GM15510 (cell line): ENCODE measurements around the gene LRRC15.

Experiments
- POLR2A ChIP-seq: IDR thresholded peaks from 3 replicates; pipeline ENCODE4 v1.6.1; 2011; ENCODE audit warnings: borderline replicate concordance; ENCODE audit not compliant: insufficient read length; ENCODE audit errors: extremely low read depth

LRRC15 gene

GRCh38 chr3:194313560-194314387 is 55.8 kb downstream of the LRRC15 start:
- no peak for TF ChIP-seq POLR2A

DNA sequence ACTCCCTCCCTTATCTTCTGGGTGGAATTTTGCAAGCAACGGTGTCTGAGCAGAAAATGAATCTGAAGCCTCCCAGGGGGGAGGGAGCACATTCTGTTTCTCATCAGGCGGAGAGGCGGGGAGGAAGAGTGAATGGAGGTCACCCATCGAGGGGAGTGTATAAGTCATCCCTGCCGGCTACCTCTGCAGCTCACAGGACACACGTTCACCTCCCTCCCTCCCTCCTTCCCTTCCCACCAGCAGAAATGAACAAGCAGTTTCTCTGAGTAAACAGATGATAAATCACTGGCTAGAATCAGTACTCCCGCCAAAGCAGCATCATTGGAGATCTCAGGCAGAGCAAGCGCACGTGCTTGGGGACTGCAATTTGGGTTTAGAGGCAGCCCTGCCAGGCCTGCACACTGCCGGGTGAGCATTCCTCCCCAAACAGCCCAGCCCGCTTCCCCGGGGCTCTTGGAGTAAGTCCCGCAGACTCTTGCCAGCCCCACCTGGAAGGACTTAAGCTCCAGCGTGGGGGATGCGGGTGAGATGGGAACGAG is 56.7 kb downstream of the LRRC15 start:
- TF ChIP-seq POLR2A = no peak

DNA sequence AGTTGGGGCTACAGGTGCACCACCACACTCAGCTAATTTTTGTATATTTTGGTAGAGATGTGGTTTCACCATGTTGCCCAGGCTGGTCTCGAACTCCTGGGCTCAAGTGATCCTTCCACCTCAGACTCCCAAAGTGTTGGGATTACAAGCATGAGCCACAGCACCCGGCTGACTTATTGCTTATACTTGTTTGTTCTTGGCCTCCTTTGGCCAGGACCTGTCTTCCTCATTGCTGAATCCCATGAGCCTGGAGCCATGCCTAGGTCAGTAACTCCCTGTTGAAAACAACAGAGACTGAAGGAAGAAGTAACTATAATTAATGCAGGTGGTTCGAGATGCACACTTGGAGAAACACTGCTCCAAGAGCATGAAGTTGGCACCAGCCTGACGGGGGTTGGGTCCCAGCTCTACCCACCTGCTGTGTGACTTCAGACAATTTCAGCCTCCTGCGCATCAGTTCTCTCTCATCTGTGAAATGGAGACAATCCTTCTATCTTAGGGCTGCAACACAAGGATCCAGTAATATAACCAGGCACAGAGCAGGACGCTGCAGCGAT is 57.3 kb downstream of the LRRC15 start:
- no peak for TF ChIP-seq POLR2A

DNA sequence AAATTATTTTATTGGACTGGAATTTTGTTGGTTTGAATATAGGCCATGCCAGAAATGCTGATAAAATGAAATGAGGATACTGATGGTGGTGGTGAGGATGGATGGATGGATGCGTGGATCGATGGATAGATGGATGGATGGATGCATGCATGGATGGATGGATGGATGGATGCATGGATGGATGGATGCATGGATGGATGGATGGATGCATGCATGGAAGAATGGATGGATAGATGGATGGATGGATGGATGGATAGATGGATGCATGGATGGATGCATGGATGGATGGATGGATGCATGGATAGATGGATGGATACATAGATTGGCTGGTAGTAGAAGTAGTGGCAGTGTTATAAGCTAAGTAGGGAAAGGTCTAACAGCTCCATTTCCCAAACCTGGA is 58.5 kb downstream of the LRRC15 start:
- TF ChIP-seq POLR2A = no peak

DNA sequence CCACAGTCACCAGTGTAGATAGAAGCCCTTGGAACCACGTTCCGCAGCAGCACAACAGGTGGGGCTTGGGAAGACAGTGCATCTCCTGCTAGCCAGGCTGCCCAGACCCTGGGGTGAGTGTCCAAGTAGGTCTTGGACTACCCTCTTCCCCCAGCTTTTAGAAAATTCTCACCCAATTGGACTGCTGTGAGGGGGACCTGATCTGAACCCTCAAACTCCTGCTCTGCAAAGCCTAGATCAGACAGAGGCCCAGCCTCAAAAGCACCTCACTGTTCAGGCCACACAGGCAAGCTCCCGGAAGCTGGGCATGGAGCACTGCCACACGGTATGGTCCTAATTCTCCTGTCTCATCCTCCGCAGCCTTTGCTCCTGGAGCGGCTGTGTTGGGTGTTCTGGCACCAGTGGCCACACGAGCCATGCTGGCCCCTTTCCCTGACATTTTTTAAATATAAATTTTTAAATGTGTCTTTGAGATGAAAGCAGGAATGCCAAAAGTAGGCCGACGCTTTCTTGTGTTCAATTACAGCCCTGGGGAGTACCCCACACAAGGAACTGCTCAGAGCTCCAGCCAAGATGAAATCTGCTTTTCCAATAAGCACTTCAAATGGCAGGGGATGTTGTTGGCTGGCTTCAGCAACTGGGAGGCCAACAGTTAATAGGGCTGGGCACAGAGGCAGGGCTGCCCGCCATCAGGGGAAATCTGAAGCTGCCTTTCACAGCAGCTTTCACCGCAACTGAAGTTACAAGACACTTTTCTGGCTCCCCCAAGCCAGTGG is 59.3 kb downstream of the LRRC15 start:
- no peak for TF ChIP-seq POLR2A

DNA sequence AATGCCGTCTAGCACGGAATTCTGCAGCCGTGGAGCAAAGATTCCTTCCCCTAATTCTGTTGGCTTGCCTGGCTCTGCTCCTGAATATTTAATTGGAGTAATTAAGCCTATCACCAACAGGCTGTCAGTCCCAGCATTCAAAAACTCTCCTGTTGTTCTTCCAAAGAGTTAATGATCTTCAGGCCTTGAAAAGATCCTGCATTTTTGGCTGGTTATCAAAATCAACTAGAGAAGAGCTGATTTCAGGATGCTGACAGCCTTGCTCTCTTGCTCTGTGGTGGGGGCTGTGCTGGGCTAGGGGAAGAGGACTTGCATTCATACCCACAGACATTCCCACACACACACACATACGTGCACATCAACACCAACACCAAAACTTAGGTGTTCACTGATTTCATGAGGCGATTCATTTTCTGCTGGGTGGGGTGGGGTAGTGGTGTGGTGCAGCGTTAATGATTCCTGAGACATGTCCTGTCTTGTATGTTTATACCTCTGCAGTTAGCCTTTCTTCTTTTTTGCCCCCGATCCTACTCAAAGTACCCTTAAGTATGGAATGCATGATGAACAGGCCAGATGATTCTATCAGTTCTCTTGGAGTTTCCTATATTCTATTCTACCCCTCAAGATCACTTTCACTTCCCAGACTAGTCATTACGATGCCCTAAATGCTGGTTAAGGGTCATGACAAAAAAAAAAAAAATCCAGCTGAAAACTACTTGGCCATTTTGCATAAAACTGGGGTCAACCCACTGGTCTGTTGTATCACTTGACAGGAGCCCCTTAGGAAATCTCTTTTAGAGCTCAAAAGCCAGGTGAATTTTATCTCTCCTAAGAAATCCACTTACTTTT is 60.7 kb downstream of the LRRC15 start:
- TF ChIP-seq POLR2A = no peak

DNA sequence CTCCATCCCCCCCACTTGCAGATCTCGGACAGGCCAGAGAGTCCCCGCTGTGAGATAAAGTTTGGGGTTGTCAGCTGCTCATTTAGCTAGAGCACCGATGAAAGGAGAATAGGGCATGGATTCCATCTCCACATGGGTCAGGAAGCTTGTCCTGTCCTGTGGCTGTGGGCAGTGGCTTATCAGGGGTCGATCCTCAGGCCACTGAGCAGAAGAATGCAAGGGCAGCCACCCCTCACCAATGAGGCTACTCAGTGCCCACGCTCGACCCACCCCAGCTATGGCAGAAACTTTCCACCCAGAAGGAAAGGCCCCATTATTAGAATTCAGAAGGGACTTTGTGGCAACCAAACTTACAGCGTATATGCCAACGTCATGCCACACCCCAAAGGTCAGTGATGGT is 61.7 kb downstream of the LRRC15 start:
- TF ChIP-seq POLR2A = no peak

DNA sequence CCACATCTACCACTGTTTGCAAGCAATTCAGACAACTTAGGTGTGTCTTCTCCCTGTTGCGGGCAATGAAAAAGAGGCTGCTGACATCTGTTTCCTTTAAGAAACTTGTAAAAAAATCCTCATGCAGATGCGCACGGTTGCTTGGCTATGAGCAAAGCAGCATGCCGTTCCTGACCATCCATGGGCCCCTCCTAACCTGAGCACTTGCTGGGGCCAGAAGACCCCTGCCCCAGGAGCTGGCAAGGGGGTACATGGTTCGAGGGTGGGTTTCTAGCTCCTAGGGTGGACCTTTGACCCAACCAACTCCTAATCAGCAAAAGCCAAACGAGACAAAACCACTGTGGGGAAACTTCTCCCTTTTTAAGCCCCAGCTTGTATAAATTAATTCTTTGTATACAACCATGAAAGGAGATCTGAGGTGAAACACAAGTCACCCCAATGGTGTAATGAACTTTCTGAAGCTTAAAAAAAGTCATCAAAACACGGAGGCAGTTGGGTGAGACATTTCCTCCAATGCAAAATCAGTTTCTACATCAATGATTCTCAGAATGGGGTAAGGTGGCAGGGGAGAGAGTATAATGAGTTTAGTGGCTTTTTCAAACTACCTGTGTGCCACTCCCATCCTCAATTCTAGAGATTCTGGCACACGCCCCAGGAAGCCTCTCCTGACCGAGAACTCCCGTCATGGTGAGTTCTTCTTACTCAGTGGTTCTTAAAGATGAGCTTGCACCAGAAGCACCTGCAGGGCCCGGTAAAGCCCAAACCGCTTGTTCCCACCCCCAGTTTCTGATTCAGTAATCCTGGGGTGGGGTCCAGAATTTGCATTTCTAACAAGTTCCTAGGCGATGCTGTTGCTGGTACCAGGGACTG is 62.5 kb downstream of the LRRC15 start:
- no peak for TF ChIP-seq POLR2A

GRCh38 chr3:194306109-194306686 is 63.3 kb downstream of the LRRC15 start:
- peak; percentile 11 for TF ChIP-seq POLR2A

DNA sequence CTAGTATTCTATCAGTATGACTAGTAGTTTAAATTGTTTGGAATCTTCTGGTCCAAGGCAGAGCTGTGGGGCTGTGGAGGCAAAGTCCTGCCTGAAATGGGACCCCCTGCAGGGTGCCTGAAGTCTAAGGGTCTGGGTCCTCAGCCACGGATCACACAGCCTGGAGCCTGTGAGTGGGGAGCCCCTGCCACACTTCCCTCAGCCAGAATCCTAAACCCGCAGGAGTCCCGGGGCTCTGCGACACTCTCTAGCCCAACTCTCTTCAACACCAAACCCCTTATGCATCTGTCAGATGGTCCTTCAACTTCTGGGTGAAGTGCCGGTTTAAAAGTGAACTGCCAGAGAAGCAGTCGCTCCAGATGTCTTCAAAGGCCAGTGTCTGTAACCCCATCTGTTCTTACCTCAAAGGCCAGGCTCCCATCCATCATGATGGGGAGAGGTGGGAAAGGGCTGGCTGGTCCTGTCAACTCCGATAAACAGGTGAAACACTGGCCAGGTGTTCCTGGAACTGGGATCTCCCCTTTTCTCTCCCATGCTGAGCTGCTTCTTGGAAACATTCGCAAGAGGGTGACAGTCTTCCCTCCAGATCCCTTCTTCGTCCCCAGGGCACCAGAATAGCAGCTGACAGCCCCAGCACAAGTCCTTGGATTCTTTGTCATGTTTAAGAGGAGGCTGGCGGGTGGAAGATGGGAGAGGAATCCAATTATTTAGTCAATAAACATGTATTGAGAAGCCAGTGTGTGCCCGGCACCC is 64.0 kb downstream of the LRRC15 start:
- no peak for TF ChIP-seq POLR2A
